Fibroblast of peridontal ligament (primary cell): ENCODE measurements around the gene KCNIP3.
A peak's percentile ranks its signal among the peaks of the same experiment; 100 is the strongest.

Experiments
- DNase-seq: peaks from one replicate; pipeline ENCODE4 v3.0.0-alpha.2; 2010; ENCODE audit errors: extremely low read depth

The KCNIP3 gene

GRCh38 chr2:95312543-95313201 lies 15.5 kb downstream of the KCNIP3 start:
- no peak for DNase-seq

GRCh38 chr2:95313296-95314131 lies 16.4 kb downstream of the KCNIP3 start:
- no peak for DNase-seq

GRCh38 chr2:95314598-95314963 lies 17.4 kb downstream of the KCNIP3 start:
- no peak for DNase-seq

- DNase-seq, result no peak
Observed at GRCh38 chr2:95314964-95315611, 17.9 kb downstream of the KCNIP3 start.

GRCh38 chr2:95315801-95316411 lies 18.8 kb downstream of the KCNIP3 start:
- DNase-seq, result no peak

GRCh38 chr2:95316466-95317122 lies 19.4 kb downstream of the KCNIP3 start:
- peak; percentile 18 for DNase-seq

GRCh38 chr2:95317123-95317500 lies 20.0 kb downstream of the KCNIP3 start:
- no peak for DNase-seq

- no peak for DNase-seq
Observed at GRCh38 chr2:95317665-95318425, 20.7 kb downstream of the KCNIP3 start.

GRCh38 chr2:95318431-95319220 lies 21.5 kb downstream of the KCNIP3 start:
- no peak for DNase-seq

- DNase-seq, result no peak
Observed at GRCh38 chr2:95319481-95320343, 22.6 kb downstream of the KCNIP3 start.

- DNase-seq, result no peak
Observed at GRCh38 chr2:95320344-95320712, 23.2 kb downstream of the KCNIP3 start.

GRCh38 chr2:95320986-95321767 lies 24.0 kb downstream of the KCNIP3 start:
- peak; percentile 54 for DNase-seq

- no peak for DNase-seq
Observed at GRCh38 chr2:95323347-95324155, 26.4 kb downstream of the KCNIP3 start.

- DNase-seq, result no peak
Observed at GRCh38 chr2:95325026-95325425, 27.9 kb downstream of the KCNIP3 start.

- no peak for DNase-seq
Observed at GRCh38 chr2:95325590-95326432, 28.7 kb downstream of the KCNIP3 start.

GRCh38 chr2:95326433-95327140 lies 29.4 kb downstream of the KCNIP3 start:
- no peak for DNase-seq
